NCI-H748 (cell line): ENCODE data around the gene MAP3K1.

ENCODE experiments used
- DNase-seq: peaks from one replicate; lab custom pipeline; 2025; ENCODE audit not compliant: unreplicated experiment; lab: John Stamatoyannopoulos, UW

MAP3K1 gene

GRCh38 chr5:56845277-56845676, 29.9 kb downstream of the MAP3K1 start:
- DNase-seq, result no peak

DNA sequence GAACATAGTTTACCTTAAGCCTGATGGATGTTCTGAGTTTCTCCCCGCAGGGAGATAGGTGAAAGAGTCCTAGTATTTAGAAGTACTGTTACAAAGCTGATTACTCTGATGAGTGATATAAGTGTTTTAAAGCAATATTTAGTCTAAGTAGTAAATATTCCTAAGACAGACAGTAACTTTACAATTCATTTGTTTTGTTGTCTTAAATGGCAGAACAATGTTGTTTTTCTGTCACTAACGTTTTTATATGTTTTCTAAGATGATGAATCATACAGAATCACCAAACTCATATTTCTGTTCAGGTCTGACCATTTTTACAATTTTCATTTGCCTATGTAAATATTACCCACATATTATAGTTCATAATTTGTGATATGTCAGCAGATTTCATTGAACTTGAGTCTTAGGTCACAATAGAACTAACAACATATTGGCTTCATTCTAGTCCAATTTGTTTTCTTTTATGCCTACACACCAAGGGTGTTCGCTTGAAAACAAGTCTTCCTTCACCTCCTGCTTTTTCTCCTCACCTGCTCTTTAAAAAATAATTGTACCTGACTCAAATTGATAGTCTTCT, 30.6 kb downstream of the MAP3K1 start:
- no peak for DNase-seq

- DNase-seq, result no peak
Observed at GRCh38 chr5:56848206-56848605, 32.9 kb downstream of the MAP3K1 start.

DNA sequence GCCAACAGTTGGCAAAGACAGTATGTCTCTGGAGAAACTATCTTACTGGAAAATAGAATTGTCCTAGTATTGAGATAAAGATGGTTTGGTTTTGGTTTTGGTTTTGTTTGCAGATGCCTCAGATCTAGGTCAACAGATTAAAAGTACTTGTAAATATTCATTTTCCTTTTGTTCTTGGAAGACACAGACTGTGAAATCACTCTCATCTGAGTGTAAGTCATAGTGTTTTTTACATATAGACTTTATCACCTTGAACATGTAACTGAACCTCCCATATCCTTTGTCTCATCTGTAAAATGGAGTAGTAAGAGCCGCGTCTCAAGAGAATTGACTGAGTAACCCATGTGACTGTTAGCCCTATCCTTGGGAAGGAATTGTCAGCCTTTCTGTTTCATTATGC, 34.3 kb downstream of the MAP3K1 start:
- DNase-seq, result no peak

- no peak for DNase-seq
Observed at GRCh38 chr5:56850423-56850822, 35.1 kb downstream of the MAP3K1 start.

- no peak for DNase-seq
Observed at GRCh38 chr5:56851258-56851941, 36.1 kb downstream of the MAP3K1 start.

GRCh38 chr5:56852228-56853000, 37.1 kb downstream of the MAP3K1 start:
- no peak for DNase-seq

DNA sequence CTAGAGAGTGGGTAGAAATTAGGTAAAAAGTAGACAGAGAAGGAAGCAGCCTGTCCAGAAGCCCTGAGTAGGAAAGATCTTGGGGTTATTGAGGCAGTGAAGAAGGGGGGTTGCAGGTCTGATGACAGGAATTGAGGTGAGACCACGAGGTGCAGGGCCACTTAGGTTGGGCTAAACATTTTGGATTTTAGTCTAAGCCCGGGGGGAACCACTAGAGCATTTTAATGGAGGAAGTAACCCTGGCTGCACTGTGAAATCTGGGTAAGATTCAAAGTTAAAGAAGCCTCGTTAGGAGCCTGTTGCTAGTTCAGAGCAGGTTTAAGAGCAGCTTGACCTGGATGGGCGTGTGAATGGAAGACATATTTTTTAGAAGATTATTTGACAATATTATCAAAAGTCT, 38.3 kb downstream of the MAP3K1 start:
- no peak for DNase-seq

- no peak for DNase-seq
Observed at GRCh38 chr5:56854920-56855319, 39.6 kb downstream of the MAP3K1 start.

DNA sequence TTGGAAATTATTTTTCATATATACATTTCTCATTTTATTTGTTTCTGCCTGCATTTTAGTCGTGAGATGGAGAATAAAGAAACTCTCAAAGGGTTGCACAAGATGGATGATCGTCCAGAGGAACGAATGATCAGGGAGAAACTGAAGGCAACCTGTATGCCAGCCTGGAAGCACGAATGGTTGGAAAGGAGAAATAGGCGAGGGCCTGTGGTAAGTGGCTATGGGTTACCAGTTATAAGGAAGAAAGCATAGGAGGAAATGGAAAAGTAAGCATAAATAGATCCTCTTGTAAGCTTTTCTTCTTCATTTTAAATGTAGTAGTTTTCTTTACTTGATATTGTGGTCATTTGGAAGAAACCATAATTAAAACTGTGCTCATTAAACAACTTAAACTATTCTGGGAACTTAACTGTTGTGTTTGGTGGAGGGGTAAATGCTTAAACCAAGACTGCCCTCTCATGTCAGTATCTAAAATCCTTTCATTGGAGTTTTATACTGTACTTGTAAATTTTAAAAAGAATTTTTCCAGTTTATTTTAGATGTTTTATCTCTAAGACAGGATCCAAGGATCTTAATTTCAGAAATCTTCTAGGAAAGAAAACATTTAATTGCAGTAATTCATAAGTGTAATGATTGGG, 41.3 kb downstream of the MAP3K1 start:
- no peak for DNase-seq

DNA sequence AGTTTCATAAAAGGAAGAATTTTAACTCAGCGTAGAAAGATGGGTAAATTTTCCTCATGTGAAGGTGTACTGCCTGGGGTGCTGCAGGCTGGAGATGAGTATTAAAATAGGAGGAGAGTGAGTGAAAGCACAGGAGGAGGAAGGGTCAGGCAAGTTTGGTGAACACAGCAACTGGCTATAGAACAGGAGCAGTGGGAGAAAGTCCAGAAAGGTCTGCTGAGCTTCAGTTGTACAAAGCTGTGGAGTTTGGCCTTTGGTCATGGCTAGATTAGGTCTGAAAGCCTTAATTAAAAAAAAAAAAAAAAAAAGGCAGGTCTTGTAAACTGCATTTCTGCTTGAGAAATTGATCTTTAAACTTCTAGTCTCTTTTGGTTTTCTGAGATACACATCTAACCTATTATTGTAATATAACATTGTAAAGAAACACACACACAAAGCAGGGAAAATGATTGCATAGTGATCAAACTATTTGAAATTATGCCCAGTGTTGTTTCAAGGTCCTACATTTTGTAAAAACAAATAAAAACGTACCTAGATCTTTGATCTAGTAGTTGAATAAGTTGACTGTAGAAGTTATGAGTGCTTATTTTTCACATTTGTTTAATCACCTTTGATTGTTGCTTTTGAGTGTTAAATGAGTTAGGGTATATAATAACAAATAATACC, 43.6 kb downstream of the MAP3K1 start:
- DNase-seq, result no peak

- peak; percentile 69 for DNase-seq
Observed at GRCh38 chr5:56861893-56862485, 46.6 kb downstream of the MAP3K1 start.

DNA sequence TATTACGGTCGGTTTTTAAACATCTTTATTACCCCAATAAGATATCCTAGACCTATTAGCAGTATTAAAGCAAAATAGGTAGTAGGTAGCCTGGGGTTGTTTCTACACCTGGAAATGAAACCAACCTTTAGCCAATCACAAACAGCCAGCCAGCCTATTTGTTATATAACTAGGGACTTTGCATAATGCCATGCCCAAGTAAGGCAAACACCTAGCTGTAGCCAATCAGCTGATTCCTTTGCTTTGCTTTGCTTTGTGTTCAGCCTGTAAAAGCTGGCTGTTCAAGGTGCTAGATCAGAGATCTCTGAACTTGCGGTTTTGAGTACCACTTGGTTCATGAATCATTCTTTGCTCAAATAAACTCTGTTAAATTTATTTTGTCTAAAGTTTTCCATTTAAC, 47.6 kb downstream of the MAP3K1 start:
- DNase-seq, result peak; percentile 4

DNA sequence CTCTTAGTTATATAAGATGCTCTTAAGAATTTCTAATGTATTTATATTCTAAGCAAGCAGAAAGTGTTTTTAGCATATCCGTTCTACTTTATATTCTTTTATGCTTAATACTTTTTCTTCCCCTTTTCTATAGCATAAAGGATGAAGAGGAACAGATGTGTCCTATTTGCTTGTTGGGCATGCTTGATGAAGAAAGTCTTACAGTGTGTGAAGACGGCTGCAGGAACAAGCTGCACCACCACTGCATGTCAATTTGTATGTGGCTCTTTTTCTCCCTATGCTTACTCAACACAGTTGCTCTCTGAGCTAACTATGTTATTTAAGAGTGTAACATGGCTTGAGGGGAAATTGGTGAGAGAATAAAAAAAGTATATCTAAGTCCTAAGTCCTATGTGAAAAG, 56.4 kb downstream of the MAP3K1 start:
- DNase-seq, result no peak

- no peak for DNase-seq
Observed at GRCh38 chr5:56873056-56873455, 57.7 kb downstream of the MAP3K1 start.

GRCh38 chr5:56876327-56876726, 61.0 kb downstream of the MAP3K1 start:
- DNase-seq, result no peak

GRCh38 chr5:56881571-56881970, 66.2 kb downstream of the MAP3K1 start:
- no peak for DNase-seq

- DNase-seq, result no peak
Observed at GRCh38 chr5:56893251-56893951, 78.1 kb downstream of the MAP3K1 start.

DNA sequence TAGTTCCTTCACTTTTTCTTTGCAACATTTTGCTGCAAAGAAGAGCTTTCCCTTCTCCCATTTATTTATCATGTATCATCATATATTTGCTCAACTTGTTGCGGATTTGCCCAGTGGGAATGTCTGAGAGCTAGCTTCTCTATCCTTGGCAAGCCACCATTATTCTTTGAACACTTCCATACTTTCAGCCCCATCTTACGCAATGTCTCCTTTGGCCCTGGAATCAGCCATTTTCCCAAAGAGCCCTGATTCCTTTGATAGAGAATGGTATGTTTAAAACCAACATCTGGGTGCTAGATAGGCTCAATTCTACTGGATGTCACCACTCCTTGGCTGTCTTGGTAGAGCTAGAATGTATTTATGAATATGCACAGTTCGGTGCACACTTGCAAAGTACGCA, 81.4 kb downstream of the MAP3K1 start:
- no peak for DNase-seq

DNA sequence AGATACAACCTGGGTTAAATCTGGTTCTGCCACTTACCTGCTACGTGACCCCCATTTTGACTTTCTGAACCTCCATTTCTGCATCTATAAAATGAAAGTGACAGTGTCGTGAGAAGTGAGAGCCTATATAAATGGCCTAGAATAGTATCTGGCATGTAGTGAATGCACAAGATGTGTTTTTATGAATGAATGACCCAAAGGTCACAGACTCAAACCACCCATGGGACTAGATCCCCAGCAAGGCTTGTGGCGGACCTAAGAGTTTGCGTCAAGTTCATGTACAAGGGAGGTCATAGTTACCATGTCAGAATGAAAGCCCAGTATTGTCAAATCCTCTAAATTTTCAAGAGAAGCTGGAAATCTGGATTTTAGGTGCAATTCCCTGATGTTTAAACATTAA, 82.9 kb downstream of the MAP3K1 start:
- no peak for DNase-seq
